GM21717 (cell line): ENCODE measurements around the gene FOXL3.

ENCODE experiments used
- ATAC-seq: cut with Tn5 transposase; IDR thresholded peaks from one replicate; pipeline ENCODE4 v1.9.1; 2021; ENCODE audit warnings: mild to moderate bottlenecking, moderate library complexity; ENCODE audit not compliant: unreplicated experiment

Gene FOXL3

GRCh38 chr7:300546-301290 lies 10.7 kb downstream of the FOXL3 start:
- ATAC-seq, result no peak

- no peak for ATAC-seq
These were observed 11.5 kb downstream of the FOXL3 start for GRCh38 chr7:301291-302053.

- ATAC-seq, result no peak
These were observed 12.4 kb downstream of the FOXL3 start for GRCh38 chr7:302054-302992.

GRCh38 chr7:303425-303824 lies 13.5 kb downstream of the FOXL3 start:
- no peak for ATAC-seq

GRCh38 chr7:303884-304573 lies 14.1 kb downstream of the FOXL3 start:
- no peak for ATAC-seq

- no peak for ATAC-seq
These were observed 14.8 kb downstream of the FOXL3 start for GRCh38 chr7:304574-305409.

- no peak for ATAC-seq
These were observed 15.6 kb downstream of the FOXL3 start for GRCh38 chr7:305410-306151.

GRCh38 chr7:307970-308369 lies 18.0 kb downstream of the FOXL3 start:
- ATAC-seq, result no peak

GRCh38 chr7:309586-310228 lies 19.7 kb downstream of the FOXL3 start:
- ATAC-seq, result no peak

- no peak for ATAC-seq
These were observed 21.2 kb downstream of the FOXL3 start for GRCh38 chr7:311131-311680.

- ATAC-seq, result no peak
These were observed 21.8 kb downstream of the FOXL3 start for GRCh38 chr7:311796-312195.

GRCh38 chr7:312424-312823 lies 22.5 kb downstream of the FOXL3 start:
- ATAC-seq, result no peak

- no peak for ATAC-seq
These were observed 24.9 kb downstream of the FOXL3 start for GRCh38 chr7:314853-315252.

- no peak for ATAC-seq
These were observed 25.7 kb downstream of the FOXL3 start for GRCh38 chr7:315516-316265.

- no peak for ATAC-seq
These were observed 27.9 kb downstream of the FOXL3 start for GRCh38 chr7:317643-318405.

GRCh38 chr7:318476-318875 lies 28.5 kb downstream of the FOXL3 start:
- ATAC-seq, result no peak
